HuH-7 (cell line): ENCODE data around the gene TMEM151B.
A peak's percentile ranks its signal among the peaks of the same experiment; 100 is the strongest.
"Not testable (repeated sequence)": the region's sequence is repeated elsewhere in the genome, so short reads cannot be mapped to it uniquely, and the experiment has no call there.

Experiments
- DNase-seq: peaks from one replicate; pipeline ENCODE4 v3.0.0; 2011; ENCODE audit warnings: low spot score

TMEM151B gene

GRCh38 chr6:44304282-44305199 is 34.3 kb downstream of the TMEM151B start:
- peak; percentile 63 for DNase-seq

- DNase-seq = no peak
Observed at GRCh38 chr6:44305200-44305725, 35.0 kb downstream of the TMEM151B start.

- no peak for DNase-seq
Observed at GRCh38 chr6:44306710-44307109, 36.5 kb downstream of the TMEM151B start.

GRCh38 chr6:44307217-44307616 is 37.0 kb downstream of the TMEM151B start:
- no peak for DNase-seq

- DNase-seq = no peak
Observed at GRCh38 chr6:44309092-44309491, 38.8 kb downstream of the TMEM151B start.

- DNase-seq = no peak
Observed at GRCh38 chr6:44309631-44310030, 39.4 kb downstream of the TMEM151B start.

- no peak for DNase-seq
Observed at GRCh38 chr6:44310241-44310640, 40.0 kb downstream of the TMEM151B start.

- DNase-seq = no peak
Observed at GRCh38 chr6:44311304-44311703, 41.1 kb downstream of the TMEM151B start.

- DNase-seq = no peak
Observed at GRCh38 chr6:44311767-44312166, 41.5 kb downstream of the TMEM151B start.

GRCh38 chr6:44312901-44313788 is 42.9 kb downstream of the TMEM151B start, which contains the start of gene AARS2:
Gene AARS2 (minus strand): TSS chr6:44313347. CDS start chr6:44313323, 24 bp downstream.
- DNase-seq = peak; percentile 80

GRCh38 chr6:44314657-44315056 is 44.4 kb downstream of the TMEM151B start:
- DNase-seq = not testable (repeated sequence)

- no peak for DNase-seq
Observed at GRCh38 chr6:44315516-44315915, 45.3 kb downstream of the TMEM151B start.

GRCh38 chr6:44315951-44316350 is 45.7 kb downstream of the TMEM151B start:
- DNase-seq = no peak

- DNase-seq = no peak
Observed at GRCh38 chr6:44316481-44316880, 46.2 kb downstream of the TMEM151B start.

- not testable (repeated sequence) for DNase-seq
Observed at GRCh38 chr6:44317136-44317631, 46.9 kb downstream of the TMEM151B start.

- no peak for DNase-seq
Observed at GRCh38 chr6:44321210-44321609, 51.0 kb downstream of the TMEM151B start.

GRCh38 chr6:44327096-44327495 is 56.8 kb downstream of the TMEM151B start:
- DNase-seq = no peak

GRCh38 chr6:44327760-44328159 is 57.5 kb downstream of the TMEM151B start:
- DNase-seq = no peak

- DNase-seq = not testable (repeated sequence)
Observed at GRCh38 chr6:44328203-44328602, 58.0 kb downstream of the TMEM151B start.

GRCh38 chr6:44329858-44330257 is 59.6 kb downstream of the TMEM151B start:
- no peak for DNase-seq

- no peak for DNase-seq
Observed at GRCh38 chr6:44332585-44332984, 62.3 kb downstream of the TMEM151B start.

GRCh38 chr6:44333273-44333919 is 63.1 kb downstream of the TMEM151B start:
- DNase-seq = no peak
